Measurements from ENCODE around the gene SUPT3H.

- TF ChIP-seq, protein P1, sequence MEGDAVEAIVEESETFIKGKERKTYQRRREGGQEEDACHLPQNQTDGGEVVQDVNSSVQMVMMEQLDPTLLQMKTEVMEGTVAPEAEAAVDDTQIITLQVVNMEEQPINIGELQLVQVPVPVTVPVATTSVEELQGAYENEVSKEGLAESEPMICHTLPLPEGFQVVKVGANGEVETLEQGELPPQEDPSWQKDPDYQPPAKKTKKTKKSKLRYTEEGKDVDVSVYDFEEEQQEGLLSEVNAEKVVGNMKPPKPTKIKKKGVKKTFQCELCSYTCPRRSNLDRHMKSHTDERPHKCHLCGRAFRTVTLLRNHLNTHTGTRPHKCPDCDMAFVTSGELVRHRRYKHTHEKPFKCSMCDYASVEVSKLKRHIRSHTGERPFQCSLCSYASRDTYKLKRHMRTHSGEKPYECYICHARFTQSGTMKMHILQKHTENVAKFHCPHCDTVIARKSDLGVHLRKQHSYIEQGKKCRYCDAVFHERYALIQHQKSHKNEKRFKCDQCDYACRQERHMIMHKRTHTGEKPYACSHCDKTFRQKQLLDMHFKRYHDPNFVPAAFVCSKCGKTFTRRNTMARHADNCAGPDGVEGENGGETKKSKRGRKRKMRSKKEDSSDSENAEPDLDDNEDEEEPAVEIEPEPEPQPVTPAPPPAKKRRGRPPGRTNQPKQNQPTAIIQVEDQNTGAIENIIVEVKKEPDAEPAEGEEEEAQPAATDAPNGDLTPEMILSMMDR (conservative IDR thresholded peaks at IDR 0.05; ENCODE audit: low read depth, low read length), result no peak
- no peak for TF ChIP-seq EZH2phosphoT487 (IDR thresholded peaks at IDR 0.05; ENCODE audit: borderline replicate concordance, low read length)
Measured at GRCh38 chr6:44809258-44809657, 568.5 kb downstream of the SUPT3H start.

Data from PC-3 (cell line).